Thyroid gland (tissue), 4 donors: ENCODE data around the gene STOM.

Experiments used
- POLR2A ChIP-seq, 2 donors: fragments of 450-650 bp; IDR thresholded peaks; one replicate each; pipeline ENCODE4 v1.6.1; 2017; ENCODE audit warnings: antibody characterized with exemption in 2 of 2, mild to moderate bottlenecking in 2 of 2, moderate library complexity in 1 of 2
- TF ChIP-seq, protein P1 (sequence below), 6 experiments: fragments of 200-600 bp in 3 of 6; fragments of 450-650 bp in 3 of 6; sonication (generic) in 3 of 6; IDR thresholded peaks; one replicate each; pipeline ENCODE4 v1.5.1; 2016 to 2019; ENCODE audit warnings: antibody characterized with exemption in 6 of 6, mild to moderate bottlenecking in 2 of 6, inconsistent platforms in 1 of 6, moderate library complexity in 1 of 6

DNA sequence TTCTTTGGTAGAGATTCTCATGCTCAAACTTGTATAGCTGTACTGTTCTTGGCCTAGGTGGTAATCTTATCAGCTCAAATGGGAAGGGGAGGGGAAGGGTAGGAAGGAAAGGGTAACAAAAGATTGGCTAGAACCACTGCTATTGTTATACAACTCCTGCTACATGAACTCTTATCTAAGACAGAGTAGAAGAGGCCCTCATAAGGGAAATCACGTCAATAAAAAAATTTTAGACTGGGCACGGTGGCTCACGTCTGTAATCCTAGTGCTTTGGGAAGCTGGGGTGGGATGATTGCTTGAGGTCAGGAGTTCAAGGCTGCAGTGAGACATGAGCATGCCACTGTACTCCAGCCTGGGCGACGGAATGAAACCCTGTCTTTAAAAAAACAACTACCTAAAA, 15.9 kb downstream of the STOM start:
- TF ChIP-seq, protein P1, sequence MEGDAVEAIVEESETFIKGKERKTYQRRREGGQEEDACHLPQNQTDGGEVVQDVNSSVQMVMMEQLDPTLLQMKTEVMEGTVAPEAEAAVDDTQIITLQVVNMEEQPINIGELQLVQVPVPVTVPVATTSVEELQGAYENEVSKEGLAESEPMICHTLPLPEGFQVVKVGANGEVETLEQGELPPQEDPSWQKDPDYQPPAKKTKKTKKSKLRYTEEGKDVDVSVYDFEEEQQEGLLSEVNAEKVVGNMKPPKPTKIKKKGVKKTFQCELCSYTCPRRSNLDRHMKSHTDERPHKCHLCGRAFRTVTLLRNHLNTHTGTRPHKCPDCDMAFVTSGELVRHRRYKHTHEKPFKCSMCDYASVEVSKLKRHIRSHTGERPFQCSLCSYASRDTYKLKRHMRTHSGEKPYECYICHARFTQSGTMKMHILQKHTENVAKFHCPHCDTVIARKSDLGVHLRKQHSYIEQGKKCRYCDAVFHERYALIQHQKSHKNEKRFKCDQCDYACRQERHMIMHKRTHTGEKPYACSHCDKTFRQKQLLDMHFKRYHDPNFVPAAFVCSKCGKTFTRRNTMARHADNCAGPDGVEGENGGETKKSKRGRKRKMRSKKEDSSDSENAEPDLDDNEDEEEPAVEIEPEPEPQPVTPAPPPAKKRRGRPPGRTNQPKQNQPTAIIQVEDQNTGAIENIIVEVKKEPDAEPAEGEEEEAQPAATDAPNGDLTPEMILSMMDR (IDR thresholded peaks at IDR 0.05), result no peak
- TF ChIP-seq POLR2A (IDR thresholded peaks at IDR 0.05), result no peak
